Measurements from ENCODE around the gene TGFB1. TPM values are rescaled to one million over a fixed set of nuclear protein-coding genes. Genes with fewer than 3 reads are reported as not detected.

The TGFB1 gene
- polyA plus RNA-seq, 1 donor from 2014 or later = not detected

DNA sequence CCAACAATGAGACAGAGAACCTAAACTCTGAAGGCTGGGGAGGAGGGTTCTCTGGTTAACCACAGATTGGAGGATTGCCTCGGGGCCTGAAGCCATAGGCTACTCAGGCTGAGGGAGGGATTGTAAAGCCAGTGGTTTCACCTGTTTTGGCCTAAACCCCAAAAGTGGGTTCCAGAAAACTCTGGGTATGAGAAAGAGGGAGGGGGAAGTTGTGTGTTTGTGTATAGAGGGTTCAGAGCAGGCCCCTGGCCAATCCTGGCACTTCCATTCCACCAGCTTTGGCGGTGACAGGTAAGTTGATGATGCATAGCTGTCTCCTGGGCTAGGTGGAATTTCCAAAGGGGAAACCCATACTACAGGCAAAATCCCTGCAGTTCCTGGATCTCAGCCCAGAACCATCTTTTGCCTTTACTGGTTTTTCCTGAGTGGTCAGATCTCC, 57.3 kb downstream of the TGFB1 start:
- peaks cover 7% of the 10 kb centered on the region for H3K36me3 ChIP-seq (ENCODE audit: insufficient read depth, low read length)
- H3K9ac ChIP-seq (ENCODE audit: low read length) = no peak overlapping the region
- no peaks in the 10 kb centered on the region for H3F3A ChIP-seq (ENCODE audit: insufficient read depth, low read length, poor library complexity, severe bottlenecking)
- no peak overlapping the region for H3K4me2 ChIP-seq (ENCODE audit: low read length)
- H3K27me3 ChIP-seq (ENCODE audit: insufficient read depth, low read depth, low read length) = no peaks in the 10 kb centered on the region
- no peaks in the 10 kb centered on the region for H3K9me3 ChIP-seq (ENCODE audit: low read length)
- H4K20me1 ChIP-seq (ENCODE audit: insufficient read depth) = no peaks in the 10 kb centered on the region
- no peak for TF ChIP-seq EZH2 (IDR thresholded peaks at IDR 0.05; ENCODE audit: borderline replicate concordance, insufficient read depth, low read length, poor library complexity, severe bottlenecking)
- no peak for TF ChIP-seq RAD21 (conservative IDR thresholded peaks at IDR 0.05)
- TF ChIP-seq, protein P1, sequence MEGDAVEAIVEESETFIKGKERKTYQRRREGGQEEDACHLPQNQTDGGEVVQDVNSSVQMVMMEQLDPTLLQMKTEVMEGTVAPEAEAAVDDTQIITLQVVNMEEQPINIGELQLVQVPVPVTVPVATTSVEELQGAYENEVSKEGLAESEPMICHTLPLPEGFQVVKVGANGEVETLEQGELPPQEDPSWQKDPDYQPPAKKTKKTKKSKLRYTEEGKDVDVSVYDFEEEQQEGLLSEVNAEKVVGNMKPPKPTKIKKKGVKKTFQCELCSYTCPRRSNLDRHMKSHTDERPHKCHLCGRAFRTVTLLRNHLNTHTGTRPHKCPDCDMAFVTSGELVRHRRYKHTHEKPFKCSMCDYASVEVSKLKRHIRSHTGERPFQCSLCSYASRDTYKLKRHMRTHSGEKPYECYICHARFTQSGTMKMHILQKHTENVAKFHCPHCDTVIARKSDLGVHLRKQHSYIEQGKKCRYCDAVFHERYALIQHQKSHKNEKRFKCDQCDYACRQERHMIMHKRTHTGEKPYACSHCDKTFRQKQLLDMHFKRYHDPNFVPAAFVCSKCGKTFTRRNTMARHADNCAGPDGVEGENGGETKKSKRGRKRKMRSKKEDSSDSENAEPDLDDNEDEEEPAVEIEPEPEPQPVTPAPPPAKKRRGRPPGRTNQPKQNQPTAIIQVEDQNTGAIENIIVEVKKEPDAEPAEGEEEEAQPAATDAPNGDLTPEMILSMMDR (IDR thresholded peaks at IDR 0.05; ENCODE audit: poor library complexity, severe bottlenecking) = no peak
- TF ChIP-seq, protein P2, sequence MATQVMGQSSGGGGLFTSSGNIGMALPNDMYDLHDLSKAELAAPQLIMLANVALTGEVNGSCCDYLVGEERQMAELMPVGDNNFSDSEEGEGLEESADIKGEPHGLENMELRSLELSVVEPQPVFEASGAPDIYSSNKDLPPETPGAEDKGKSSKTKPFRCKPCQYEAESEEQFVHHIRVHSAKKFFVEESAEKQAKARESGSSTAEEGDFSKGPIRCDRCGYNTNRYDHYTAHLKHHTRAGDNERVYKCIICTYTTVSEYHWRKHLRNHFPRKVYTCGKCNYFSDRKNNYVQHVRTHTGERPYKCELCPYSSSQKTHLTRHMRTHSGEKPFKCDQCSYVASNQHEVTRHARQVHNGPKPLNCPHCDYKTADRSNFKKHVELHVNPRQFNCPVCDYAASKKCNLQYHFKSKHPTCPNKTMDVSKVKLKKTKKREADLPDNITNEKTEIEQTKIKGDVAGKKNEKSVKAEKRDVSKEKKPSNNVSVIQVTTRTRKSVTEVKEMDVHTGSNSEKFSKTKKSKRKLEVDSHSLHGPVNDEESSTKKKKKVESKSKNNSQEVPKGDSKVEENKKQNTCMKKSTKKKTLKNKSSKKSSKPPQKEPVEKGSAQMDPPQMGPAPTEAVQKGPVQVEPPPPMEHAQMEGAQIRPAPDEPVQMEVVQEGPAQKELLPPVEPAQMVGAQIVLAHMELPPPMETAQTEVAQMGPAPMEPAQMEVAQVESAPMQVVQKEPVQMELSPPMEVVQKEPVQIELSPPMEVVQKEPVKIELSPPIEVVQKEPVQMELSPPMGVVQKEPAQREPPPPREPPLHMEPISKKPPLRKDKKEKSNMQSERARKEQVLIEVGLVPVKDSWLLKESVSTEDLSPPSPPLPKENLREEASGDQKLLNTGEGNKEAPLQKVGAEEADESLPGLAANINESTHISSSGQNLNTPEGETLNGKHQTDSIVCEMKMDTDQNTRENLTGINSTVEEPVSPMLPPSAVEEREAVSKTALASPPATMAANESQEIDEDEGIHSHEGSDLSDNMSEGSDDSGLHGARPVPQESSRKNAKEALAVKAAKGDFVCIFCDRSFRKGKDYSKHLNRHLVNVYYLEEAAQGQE (IDR thresholded peaks at IDR 0.05; ENCODE audit: borderline replicate concordance) = no peak
- no peak for TF ChIP-seq TAF1 (IDR thresholded peaks at IDR 0.05; ENCODE audit: low read depth)
- TF ChIP-seq EP300 (conservative IDR thresholded peaks at IDR 0.05; ENCODE audit: poor library complexity, severe bottlenecking) = no peak
- no peak for TF ChIP-seq POLR2AphosphoS5 (IDR thresholded peaks at IDR 0.05)
- no peak for TF ChIP-seq MXI1 (conservative IDR thresholded peaks at IDR 0.05; ENCODE audit: poor library complexity, severe bottlenecking)
- no peak for TF ChIP-seq SMC3 (conservative IDR thresholded peaks at IDR 0.05; ENCODE audit: poor library complexity)
- no peak overlapping the region for H3K27ac ChIP-seq (ENCODE audit: low read length)
- H3K79me2 ChIP-seq (replicated peaks; ENCODE audit: insufficient read depth, low read length) = no peaks in the 10 kb centered on the region
- no peak overlapping the region for H3K4me3 ChIP-seq (ENCODE audit: low read length)
- no peak overlapping the region for H2AFZ ChIP-seq (ENCODE audit: low read depth, low read length)
- no peaks in the 10 kb centered on the region for H3K9me2 ChIP-seq (ENCODE audit: insufficient read depth, low read length)

DNA sequence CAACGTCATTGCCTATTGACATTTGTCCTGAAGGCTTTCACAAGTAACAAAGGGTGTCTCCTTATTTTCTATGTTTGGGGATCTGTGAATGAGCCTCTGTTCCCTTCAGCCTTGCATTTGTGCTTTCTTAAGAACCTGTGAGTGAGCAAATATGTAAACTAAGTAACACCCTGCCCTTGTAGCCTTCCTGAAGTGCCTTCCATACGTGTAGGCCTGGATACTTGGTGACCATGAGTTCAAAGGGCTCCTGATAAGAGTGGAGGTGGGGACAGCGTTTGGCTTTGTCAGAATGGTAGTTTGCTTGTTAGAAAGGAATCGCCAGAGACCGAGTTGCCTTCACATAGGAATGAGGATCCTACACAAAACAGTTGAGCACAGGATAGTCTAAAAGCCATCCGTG, 58.2 kb downstream of the TGFB1 start:
- Histone ChIP-seq H3K9ac (ENCODE audit: low read length) (no peak overlapping the region), H3K4me3 (ENCODE audit: low read length) (no peak overlapping the region), H3K9me2 (ENCODE audit: insufficient read depth, low read length) (no peaks in the 10 kb centered on the region), H3K9me3 (ENCODE audit: low read length) (no peaks in the 10 kb centered on the region), H3F3A (ENCODE audit: insufficient read depth, low read length, poor library complexity, severe bottlenecking) (no peaks in the 10 kb centered on the region), H2AFZ (ENCODE audit: low read depth, low read length) (no peak overlapping the region), H3K4me2 (ENCODE audit: low read length) (no peak overlapping the region), H4K20me1 (ENCODE audit: insufficient read depth) (no peaks in the 10 kb centered on the region), H3K27ac (ENCODE audit: low read length) (no peak overlapping the region), H3K27me3 (ENCODE audit: insufficient read depth, low read depth, low read length) (no peaks in the 10 kb centered on the region), H3K36me3 (ENCODE audit: insufficient read depth, low read length) (peaks cover 7% of the 10 kb centered on the region), H3K79me2 (replicated peaks; ENCODE audit: insufficient read depth, low read length) (no peaks in the 10 kb centered on the region)
- TF ChIP-seq POLR2AphosphoS5 (IDR thresholded peaks at IDR 0.05) (no peak), RAD21 (conservative IDR thresholded peaks at IDR 0.05) (no peak), EP300 (conservative IDR thresholded peaks at IDR 0.05; ENCODE audit: poor library complexity, severe bottlenecking) (no peak), TAF1 (IDR thresholded peaks at IDR 0.05; ENCODE audit: low read depth) (no peak), SMC3 (conservative IDR thresholded peaks at IDR 0.05; ENCODE audit: poor library complexity) (no peak)
- TF ChIP-seq, protein P1 (IDR thresholded peaks at IDR 0.05; ENCODE audit: poor library complexity, severe bottlenecking) = no peak
- TF ChIP-seq, protein P2 (IDR thresholded peaks at IDR 0.05; ENCODE audit: borderline replicate concordance) = no peak

Data from neural cell (in vitro differentiated cells).